Stimulated activated CD4-positive, alpha-beta T cell treated with anti-CD3 and anti-CD28 coated beads, Interleukin-2, amount 100 ng/mL, for 48 hours (primary cell): ENCODE data around the gene CACNA1F.

Experiments
- DNase-seq, 2 donors: peaks; one replicate each; pipeline ENCODE4 v3.0.0-alpha.2; 2020

The CACNA1F gene

DNA sequence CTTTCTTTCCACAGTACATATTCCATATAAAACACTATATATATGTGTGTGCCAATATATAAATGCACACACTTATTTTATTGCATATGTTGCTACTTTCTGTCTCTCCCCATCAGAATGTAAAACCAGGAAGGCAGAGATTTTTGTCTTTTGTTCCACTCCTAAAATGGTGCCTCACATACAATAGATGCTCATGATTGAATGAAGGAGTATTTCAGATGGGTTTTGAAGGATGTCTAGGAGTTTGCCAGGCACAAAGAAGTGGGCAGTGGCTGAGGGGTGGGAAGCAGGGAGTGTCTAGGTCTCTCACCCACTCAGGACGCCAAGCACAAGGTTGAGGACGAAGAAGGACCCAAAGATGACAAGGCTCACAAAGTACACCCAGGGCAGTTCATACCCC, 5.4 kb downstream of the CACNA1F start:
- DNase-seq, result no peak

DNA sequence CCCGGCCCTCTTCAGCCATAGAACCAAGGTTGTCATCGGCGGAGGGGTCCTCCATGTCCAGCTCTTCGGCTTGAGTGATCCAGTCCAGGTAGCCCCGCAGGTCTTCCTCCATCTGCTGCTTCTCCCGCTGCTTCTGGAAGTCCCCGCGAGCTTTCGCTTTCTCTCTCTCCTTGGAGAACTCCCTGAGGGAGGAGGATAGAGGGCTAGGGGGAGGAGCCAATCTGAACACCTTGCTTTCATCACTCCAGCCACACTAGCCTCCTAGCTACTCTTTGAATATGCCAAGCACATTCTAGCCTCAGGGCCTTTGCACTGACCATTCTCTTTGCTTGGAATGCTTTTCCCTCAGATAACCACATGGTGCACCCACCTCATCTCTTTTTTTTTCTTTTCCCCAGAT, 6.2 kb downstream of the CACNA1F start:
- DNase-seq, result no peak

DNA sequence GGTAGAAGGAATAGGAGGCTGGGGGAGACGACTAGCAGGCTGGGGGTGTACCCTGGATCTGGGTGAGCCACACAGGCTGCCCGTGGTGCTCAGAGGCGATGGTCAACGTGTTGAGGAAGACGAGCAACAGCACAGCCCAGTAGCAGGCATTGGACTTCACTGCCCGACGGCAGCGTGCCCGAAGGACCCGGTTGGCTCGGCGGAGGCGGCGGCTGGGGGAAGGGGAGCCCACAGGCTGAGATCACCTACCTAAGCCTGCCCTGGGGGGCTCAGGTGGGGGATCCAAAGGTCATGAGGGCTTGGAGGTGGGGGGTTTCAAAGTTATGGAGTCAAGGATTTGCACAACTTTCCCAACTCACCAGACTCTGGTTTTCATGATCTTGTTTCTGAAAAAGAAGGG, 7.3 kb downstream of the CACNA1F start:
- no peak for DNase-seq

DNA sequence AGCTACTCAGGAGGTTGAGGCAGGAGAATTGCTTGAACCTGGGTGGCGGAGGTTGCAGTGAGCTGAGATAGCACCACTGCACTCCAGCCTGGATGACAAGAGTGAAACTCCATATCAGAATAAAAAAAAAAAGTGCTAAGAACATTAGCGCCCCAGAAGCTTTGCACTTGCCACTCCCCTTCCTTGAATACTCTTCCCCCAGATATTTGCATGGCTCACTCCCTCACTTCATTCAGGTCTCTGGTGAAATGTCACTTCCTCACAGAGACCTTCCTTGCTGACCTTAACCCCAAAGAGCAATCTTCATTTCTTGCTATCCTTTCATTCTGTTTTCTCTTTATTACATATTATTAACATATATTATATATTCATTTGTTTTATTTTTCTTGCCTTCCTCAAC, 11.3 kb downstream of the CACNA1F start:
- no peak for DNase-seq

DNA sequence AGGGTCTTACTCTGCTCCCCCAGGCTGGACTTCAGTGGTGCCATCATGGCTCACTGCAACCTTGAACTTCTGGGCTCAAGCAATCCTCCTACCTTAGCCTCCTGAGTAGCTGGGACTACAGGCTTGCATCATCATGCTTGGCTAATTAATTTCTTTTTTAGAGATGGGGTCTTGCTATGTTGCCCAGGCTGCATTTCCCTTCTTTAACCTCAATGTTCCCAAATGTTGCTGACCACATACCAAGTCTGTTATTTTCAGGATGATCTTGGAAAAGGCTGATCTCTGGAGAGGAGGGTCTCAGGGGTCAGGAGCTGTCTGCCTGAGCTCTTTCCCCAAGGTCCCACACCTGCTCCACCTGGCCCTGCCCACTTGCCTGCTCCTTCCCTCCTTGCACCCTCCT, 13.0 kb downstream of the CACNA1F start:
- DNase-seq, result no peak

DNA sequence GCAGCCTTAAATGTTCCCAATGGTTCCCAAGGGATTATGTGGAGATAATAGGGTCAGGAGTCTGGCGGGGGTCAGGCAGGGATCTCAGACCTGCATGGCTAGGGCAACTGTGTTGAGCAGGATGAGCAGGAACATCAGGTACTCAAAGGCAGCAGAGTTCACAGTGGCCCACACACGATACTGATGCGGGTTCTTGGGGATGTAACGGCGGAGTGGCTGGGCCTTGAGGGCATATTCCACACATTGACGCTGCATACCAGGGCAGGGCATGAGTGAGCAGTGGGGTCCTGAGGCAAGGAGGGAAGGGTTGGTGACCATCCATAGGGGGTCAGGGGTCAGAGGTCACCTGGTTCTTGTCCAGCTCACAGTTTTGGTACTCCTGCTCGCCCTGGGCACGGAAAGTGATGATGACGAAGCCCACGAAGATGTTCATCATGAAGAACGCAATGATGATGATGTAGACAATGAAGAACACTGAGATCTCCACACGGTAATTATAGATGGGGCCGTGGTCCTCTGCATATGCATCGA, 18.1 kb downstream of the CACNA1F start:
- DNase-seq, result no peak

DNA sequence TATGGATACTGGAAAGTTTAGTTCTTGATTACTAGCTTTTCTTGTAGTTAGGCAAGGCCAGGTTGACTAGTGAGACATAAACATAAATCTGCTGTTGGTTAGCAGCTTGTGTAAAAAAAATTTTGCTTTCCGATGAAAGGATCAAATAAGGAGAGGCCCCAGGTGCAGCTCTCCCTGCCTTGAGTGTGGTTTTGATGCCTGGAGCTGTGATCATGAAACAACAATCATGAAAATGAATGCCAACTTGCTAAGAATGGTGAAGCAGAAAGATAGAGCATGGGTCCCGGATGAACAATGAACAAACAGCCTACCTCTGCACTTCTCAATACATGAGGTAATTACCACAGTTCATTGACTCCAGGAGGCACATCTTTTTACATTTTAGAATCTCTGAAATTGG, 18.7 kb downstream of the CACNA1F start:
- no peak for DNase-seq

DNA sequence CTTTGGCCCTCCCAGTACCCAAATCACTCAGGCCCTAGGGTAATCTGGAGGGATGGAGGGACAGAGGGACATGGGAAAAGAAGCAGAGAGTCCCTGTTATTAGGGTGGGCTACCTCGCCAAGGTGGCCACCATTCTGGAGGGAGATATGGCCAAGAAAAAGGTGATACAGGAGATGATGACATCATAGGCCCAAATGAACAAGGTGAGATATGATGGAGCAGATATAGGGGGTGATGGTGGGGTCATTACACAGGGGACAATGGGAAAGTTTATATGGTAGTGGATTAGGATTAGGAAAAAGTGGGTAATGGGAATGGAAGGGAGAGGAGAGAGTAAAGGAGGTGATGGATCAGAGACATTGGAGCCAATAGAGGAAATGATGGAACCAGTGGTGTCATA, 20.3 kb downstream of the CACNA1F start:
- DNase-seq, result no peak

DNA sequence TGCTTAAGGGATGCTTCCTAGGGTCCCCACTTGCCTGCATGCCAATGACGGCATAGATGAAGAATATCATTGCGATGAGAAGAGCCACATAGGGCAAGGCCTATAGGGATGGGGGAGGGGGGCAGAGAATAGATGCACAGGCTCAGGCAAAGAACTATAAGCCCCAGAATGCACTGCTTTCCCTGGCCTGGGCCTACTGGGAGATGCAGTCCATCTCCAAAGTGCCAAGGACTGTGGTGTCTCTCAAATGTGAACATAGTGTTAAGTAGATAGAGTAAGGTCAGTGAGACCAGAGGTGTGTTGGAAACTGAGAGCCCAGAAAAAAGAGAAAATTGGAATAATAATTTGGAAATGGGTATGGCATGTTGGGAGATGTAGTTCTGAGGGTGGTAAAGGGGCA, 20.9 kb downstream of the CACNA1F start:
- no peak for DNase-seq

DNA sequence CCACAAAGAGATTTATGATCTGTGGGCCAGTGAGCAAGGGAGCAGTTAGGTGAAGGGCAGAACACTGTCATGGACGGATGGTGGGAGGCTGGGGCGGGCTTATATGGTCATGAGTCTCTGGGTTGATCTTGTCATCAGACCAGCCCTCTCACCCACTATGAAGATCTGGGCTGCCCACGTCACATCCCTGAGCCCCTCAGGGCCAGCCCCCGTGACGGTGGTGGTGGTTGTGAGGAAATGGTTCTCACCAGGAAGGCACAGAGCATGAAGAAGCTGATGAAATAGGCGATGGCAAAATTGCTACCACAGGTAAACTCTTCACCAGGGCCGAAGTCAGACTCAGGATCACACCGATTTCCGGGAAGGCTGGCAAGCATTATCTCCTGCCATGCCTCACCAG, 22.1 kb downstream of the CACNA1F start:
- no peak for DNase-seq

DNA sequence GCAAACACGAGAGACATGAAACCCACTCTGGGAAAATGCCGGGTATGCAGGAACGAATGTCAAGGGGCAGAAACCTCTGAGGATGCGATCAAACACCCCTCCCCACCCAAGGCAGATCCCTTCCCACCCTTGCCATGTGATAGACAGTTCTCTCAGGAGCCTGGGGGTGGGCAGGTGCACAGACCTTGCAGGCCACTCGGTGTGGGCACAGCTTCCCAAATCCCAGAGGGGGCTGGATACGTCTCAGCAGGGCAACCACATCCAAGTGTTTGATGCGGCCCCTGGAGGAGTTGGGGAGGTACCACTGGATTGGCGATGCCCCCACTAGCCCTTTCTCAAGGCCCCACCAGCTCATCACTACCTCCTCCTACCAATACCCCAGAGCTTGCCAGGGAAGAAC, 22.7 kb downstream of the CACNA1F start:
- DNase-seq, result no peak

DNA sequence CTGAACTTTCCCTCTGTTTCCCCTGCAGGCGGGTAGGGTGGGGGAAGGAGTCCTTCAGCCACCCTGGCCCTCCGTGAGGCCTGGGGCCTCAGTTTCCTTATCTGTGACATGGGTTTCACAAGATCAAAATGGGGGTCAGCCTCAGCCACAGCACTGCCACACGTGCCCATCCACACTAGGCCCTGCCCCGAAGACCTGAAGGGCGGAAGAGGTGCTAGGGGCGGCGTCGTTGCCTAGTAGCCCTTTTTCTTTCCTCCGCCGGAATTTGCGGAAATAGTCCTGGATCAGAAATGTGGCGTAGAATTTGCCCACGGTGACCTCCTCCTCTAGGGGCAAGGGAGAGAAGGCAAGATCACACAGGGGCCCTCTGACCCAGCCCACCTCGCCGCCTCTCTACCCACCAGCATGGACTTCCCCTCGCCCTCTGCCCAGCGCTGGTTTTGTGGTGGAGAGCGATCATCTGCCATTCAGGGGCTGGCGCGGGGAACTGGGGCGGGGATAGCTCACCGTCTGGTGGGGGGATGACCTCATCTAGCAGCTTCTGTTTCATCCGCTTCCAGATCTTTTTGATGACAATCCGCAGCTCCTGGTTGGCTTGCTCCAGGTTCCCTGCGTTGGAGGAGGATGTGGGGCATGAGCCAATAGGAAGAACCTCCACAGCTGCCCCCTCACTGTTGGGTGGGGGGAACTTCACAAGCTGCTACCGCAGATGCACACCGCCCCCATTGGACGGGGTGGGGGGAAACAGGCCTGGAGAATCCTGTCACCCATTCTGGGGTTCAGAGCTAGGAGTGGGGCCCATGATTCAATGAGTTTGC, 23.5 kb downstream of the CACNA1F start:
- no peak for DNase-seq

DNA sequence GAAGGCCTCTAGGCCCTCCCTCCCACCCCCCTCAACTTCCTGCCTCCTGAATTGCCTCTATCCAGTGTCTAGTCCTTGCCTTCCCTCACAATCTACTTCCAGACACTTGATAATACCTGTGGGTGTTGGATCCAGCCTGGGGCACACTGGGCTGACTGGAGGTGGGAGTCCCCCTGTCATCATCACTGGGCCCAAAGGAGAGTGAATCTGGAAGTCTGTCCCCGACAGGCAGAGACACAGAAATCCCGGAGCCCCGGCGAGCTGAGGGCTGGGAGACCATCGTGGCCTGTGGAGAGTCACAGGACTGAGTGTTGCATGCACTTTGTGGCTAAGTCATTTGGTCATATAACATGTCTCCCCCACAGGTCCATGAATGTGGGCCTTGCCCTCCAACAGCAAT, 24.7 kb downstream of the CACNA1F start:
- DNase-seq, result no peak

DNA sequence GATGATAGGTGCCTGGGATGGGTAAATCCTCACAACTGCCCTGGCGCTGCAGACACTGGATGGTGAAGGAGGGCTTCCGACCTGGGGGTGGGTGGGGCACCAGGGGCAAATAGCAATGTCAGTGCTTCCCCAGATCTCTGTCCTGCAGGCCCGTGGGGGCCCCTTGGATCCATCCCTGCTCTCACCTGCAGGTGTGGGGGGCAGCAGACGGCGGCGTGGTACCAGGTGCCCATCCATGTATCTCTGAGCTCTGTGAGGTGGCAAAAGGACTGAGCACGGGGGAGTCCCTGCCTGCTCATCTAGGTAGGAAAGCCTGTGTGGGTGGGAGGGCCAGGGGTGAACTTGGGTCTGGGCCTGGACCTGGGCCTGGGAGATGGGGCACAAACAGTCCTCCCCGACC, 26.6 kb downstream of the CACNA1F start:
- DNase-seq, result no peak

DNA sequence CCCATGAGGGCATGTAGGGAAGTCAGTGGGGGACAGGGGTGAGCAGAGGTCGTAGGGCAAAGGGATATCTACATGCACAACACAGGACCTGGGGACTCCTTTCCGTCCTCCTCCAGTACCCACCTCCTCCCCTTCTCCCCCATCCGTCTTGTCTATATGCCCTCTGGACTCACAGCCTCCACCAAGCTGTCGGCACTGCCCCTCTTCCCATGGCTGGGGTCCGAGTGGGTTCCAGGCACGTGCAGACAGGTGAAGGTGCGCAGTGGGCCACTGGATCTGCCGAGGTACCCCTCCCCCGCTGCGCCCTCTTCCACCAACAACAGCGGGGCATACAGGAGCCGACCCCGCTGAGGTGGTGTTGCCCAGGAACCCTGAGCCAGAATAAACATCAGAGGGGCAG, 27.7 kb downstream of the CACNA1F start:
- DNase-seq, result no peak

DNA sequence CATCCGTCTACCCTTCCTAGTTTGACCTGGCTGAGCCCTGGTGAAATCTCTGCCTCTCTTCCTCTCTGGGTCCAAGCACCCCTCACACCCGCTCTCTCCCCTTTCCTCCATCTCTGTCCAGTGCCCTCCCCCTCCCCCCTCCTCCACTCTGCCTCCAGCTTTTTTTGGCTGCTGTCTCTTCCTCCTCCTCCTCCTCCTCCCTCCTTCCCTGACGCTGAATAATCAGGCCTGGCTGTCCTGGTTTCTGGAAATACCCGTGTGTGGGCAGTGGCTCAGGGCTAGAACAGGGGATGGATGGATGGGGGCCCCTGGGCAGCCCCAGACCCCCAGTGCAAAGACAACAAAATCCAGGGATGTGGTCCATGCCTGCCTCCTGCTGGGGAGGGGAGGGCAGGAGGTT, 28.4 kb downstream of the CACNA1F start:
- DNase-seq, result no peak

DNA sequence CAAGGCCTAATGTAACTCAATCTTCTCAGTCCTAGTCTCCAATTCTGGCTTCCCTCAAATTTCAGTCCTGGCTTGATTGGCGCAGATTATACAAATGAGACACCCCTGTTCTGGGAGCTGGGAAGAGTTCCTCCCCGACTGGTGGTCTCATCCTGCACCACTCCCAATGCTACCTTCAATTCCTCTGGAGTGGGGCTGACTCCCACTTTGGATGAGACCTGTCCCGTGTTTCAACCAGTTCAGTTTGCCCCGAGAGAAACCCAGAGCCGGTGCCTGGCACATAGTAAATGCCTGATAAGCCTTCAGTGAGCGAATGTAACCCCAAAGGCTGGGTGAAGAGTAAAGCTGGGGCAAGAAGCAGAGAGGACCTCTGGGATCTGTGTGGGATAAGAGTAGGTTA, 29.1 kb downstream of the CACNA1F start:
- DNase-seq, result no peak

DNA sequence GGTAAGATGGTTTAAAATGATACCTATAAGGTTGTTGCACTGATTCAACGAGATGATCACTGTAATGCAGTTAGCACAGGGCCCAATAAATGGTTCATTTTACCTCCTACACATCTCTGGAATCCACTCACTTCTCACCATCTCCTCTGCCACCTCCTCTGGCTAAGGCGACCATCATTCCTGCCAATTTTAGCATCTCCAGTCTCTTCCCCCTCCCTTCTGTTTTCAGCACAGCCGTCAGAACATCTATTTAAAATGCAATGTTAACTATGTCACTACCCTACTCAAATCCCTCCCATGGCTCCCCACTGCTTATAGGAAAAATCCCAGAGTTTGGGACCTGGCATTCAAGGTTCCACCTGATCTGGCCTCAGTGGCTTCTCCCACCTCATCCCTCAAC, 29.6 kb downstream of the CACNA1F start:
- no peak for DNase-seq

DNA sequence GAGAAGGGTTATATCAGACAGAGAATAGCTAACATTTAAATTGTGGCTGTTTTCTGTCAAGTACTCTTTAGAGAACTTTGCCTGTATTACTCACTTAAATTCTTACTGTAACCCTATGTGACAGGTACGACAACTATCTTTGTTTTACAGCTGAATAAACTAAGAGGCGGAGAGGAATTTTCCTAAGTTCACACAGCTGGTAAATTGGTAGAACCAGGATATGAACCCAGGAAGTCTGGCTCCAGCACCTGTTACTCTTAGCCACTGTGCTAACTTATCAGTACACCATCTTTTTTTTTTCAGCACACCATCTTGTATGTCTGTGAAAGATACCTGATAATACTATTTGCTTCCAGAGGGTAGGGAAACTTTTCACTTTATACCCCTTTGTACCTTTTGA, 31.1 kb downstream of the CACNA1F start:
- no peak for DNase-seq

DNA sequence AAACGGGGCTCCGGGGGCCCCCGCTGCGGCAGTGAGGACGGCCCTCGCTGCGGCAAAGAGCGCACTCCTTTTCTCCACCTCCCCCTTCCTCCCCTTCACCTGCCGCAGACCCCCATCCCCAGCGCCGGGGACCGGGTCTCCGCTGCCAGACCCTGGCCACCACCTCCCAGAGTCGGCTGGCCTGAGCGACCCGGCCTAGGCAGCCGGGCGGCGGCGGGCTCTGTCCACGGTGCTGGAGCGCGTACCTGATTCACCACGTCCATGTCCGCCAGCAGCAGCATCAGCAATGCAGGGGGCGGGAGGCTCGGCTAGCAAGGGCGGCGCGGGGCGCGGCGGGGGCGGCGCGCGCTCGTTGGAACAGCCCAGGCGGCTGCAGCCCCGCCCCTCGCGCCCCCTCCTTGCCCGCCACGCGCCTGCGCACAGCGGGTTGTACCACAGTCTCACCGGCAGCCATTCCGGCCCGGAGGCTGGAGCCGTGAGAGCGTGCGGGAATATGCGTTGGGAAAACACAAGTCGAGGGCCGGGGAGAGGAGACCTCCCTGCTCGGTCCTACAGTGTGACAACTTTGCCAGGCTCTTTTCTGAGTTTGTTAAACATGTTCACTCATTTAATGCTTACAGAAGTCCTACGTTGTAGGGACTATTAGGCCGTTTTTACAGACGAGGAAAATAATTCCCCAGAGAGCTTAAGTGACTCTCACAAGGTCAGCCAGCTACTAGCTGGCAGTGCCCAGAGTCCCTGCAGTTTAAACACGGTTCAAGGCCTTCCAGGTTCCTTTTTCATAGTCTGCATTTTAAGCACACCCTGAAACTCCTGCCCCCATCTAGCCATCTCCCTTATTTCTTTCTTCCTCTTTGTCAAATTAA, 33.0 kb downstream of the CACNA1F start, which contains the start of gene SYP:
SYP (minus strand) TSS at position 288 of the 866 bp plus-strand sequence; CDS start at position 281, 7 bp downstream.
- peak; percentile 79 to 85 for DNase-seq

DNA sequence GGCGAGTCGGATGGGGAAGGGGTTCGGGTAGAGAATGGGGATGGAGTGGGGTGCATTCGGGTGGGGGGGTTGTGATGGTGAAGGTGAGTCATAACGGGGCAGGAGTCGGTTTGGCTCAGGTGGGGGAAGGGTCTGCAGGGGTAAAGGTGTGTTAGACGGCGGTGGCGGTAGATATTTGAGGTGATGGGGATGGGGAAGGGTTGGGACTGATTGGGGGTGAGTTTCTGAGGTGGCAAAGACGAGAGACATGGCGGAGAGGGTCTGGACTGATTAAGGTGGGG, 33.9 kb downstream of the CACNA1F start:
- no peak for DNase-seq

DNA sequence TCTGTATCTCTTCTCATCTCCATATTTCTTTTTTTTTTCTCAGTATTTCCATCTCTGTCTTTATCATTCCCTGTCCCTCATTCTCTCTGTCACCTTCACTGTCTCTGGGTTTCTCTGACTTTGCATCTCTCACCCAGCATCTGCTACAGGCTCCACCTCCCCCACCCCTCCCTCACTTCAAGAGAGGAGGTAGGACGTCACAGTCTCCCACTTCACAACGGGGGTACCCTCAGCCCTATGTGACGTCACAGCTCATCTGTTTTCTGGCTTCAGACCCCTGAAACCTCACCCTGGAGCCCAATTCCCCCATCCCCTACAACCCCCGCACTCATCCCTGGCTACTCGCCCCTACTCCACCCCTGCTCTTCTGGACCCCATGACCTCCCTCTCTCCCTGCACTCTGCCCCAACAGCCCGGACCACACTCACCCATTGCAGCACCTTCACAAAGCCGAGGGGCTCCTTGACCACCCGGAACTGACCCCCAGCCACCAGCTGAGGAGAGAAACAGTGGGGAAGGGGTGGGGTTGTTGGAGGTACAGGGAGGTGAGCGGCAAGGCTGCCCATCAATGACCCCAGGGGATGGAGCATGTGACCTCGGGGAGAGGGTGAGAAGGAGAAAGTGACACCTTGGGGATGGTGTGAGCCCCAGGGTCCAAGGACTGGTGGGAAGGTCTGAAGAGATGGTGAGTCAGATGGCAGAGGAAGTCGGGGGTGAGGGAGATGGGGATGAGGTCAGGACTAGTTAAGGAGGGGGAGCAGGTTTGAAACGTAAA, 34.4 kb downstream of the CACNA1F start:
- no peak for DNase-seq

DNA sequence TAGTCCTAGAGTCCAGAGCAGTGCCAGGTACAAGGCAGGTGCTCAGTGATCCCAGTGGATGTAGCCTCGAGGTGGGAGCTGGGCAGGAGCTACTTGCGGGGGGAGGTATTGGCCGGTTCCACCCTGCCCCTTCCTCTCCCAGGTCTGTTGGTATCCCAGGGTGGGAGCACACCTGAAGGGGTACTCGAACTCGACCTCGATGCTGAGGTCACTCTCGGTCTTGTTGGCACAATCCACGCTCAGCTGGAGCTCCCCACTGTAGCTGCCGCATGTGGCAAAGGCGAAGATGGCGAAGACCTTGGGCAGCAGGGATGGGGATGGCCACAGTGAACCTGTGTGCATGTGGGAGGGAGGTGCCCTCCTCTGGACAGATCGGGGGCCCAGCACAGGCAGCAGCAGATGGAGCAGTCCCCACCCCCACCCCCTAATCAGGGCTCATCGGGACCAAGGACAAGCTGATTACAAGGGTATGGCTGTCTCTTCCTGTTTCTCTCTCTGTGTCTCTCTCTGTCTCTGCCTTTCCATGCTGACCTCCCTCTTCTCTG, 35.5 kb downstream of the CACNA1F start:
- DNase-seq, result no peak
